ENCODE measurements around the gene PSTPIP1.

- TF ChIP-seq CTCF (IDR thresholded peaks at IDR 0.05) (no peak), POLR2A (IDR thresholded peaks at IDR 0.05) (no peak)
These were observed 72.2 kb downstream of the PSTPIP1 start for GRCh38 chr15:77066971-77067690.

All from esophagus squamous epithelium (tissue), 4 donors.